ENCODE data around the gene IL17RE.
"Not testable (repeated sequence)": the region's sequence is repeated elsewhere in the genome, so short reads cannot be mapped to it uniquely, and the experiment has no call there.

Gene IL17RE

GRCh38 chr3:9870978-9871377 lies 31.7 kb upstream of the IL17RE start:
- H3K36me3 Mint-ChIP-seq (ENCODE audit: low read depth): no peaks in the 10 kb centered on the region
- H3K4me3 Mint-ChIP-seq: no peak overlapping the region
- no peak overlapping the region for H3K27ac Mint-ChIP-seq
- no peaks in the 10 kb centered on the region for H3K9me3 Mint-ChIP-seq
- no peaks in the 10 kb centered on the region for H3K27me3 Mint-ChIP-seq
- no peaks in the 10 kb centered on the region for H3K4me1 Mint-ChIP-seq (ENCODE audit: low read depth)

GRCh38 chr3:9872067-9872466 lies 30.6 kb upstream of the IL17RE start:
- not testable (repeated sequence) for H3K27me3 Mint-ChIP-seq; H3K4me3 Mint-ChIP-seq; H3K4me1 Mint-ChIP-seq (ENCODE audit: low read depth); H3K27ac Mint-ChIP-seq; H3K36me3 Mint-ChIP-seq (ENCODE audit: low read depth); H3K9me3 Mint-ChIP-seq

- Mint-ChIP-seq H3K27ac (no peak overlapping the region), H3K4me3 (no peak overlapping the region), H3K36me3 (ENCODE audit: low read depth) (no peaks in the 10 kb centered on the region), H3K9me3 (no peaks in the 10 kb centered on the region), H3K4me1 (ENCODE audit: low read depth) (no peaks in the 10 kb centered on the region), H3K27me3 (no peaks in the 10 kb centered on the region)
Observed at GRCh38 chr3:9875448-9875847, 27.2 kb upstream of the IL17RE start.

GRCh38 chr3:9876255-9876654 lies 26.4 kb upstream of the IL17RE start:
- not testable (repeated sequence) for H3K36me3 Mint-ChIP-seq (ENCODE audit: low read depth); H3K4me1 Mint-ChIP-seq (ENCODE audit: low read depth); H3K4me3 Mint-ChIP-seq; H3K27me3 Mint-ChIP-seq; H3K27ac Mint-ChIP-seq; H3K9me3 Mint-ChIP-seq

GRCh38 chr3:9876991-9877390 lies 25.7 kb upstream of the IL17RE start:
- no peaks in the 10 kb centered on the region for H3K4me1 Mint-ChIP-seq (ENCODE audit: low read depth)
- H3K36me3 Mint-ChIP-seq (ENCODE audit: low read depth): no peaks in the 10 kb centered on the region
- H3K9me3 Mint-ChIP-seq: no peaks in the 10 kb centered on the region
- no peaks in the 10 kb centered on the region for H3K27me3 Mint-ChIP-seq
- H3K4me3 Mint-ChIP-seq: no peak overlapping the region
- H3K27ac Mint-ChIP-seq: no peak overlapping the region

- no peaks in the 10 kb centered on the region for H3K9me3 Mint-ChIP-seq
- H3K27ac Mint-ChIP-seq: no peak overlapping the region
- H3K27me3 Mint-ChIP-seq: no peaks in the 10 kb centered on the region
- H3K4me1 Mint-ChIP-seq (ENCODE audit: low read depth): no peaks in the 10 kb centered on the region
- H3K36me3 Mint-ChIP-seq (ENCODE audit: low read depth): no peaks in the 10 kb centered on the region
- H3K4me3 Mint-ChIP-seq: no peak overlapping the region
Observed at GRCh38 chr3:9878700-9879099, 23.9 kb upstream of the IL17RE start.

- no peaks in the 10 kb centered on the region for H3K27me3 Mint-ChIP-seq
- no peak within 1 kb of the TSS for H3K27ac Mint-ChIP-seq
- no peaks in the 10 kb centered on the region for H3K9me3 Mint-ChIP-seq
- H3K4me1 Mint-ChIP-seq (ENCODE audit: low read depth): no peaks in the 10 kb centered on the region
- H3K36me3 Mint-ChIP-seq (ENCODE audit: low read depth): no peaks in the 10 kb centered on the region
- no peak within 1 kb of the TSS for H3K4me3 Mint-ChIP-seq
Observed at GRCh38 chr3:9879830-9880549, 22.7 kb upstream of the IL17RE start, which contains the start of gene CIDEC. CIDEC (minus strand) TSS chr3:9880253; CDS start chr3:9878486, 1,767 bp downstream.

- Mint-ChIP-seq H3K36me3 (ENCODE audit: low read depth) (no peaks in the 10 kb centered on the region), H3K27ac (no peak overlapping the region), H3K27me3 (no peaks in the 10 kb centered on the region), H3K4me1 (ENCODE audit: low read depth) (no peaks in the 10 kb centered on the region), H3K9me3 (no peaks in the 10 kb centered on the region), H3K4me3 (no peak overlapping the region)
Observed at GRCh38 chr3:9881441-9881840, 21.2 kb upstream of the IL17RE start.

GRCh38 chr3:9883706-9884554 lies 18.7 kb upstream of the IL17RE start:
- Mint-ChIP-seq H3K9me3 (no peaks in the 10 kb centered on the region), H3K27ac (no peak overlapping the region), H3K36me3 (ENCODE audit: low read depth) (no peaks in the 10 kb centered on the region), H3K4me3 (no peak overlapping the region), H3K4me1 (ENCODE audit: low read depth) (no peaks in the 10 kb centered on the region), H3K27me3 (no peaks in the 10 kb centered on the region)

- H3K4me3 Mint-ChIP-seq: no peak overlapping the region
- no peaks in the 10 kb centered on the region for H3K36me3 Mint-ChIP-seq (ENCODE audit: low read depth)
- peaks cover under 1% of the 10 kb centered on the region for H3K4me1 Mint-ChIP-seq (ENCODE audit: low read depth)
- H3K27me3 Mint-ChIP-seq: no peaks in the 10 kb centered on the region
- no peaks in the 10 kb centered on the region for H3K9me3 Mint-ChIP-seq
- H3K27ac Mint-ChIP-seq: no peak overlapping the region
Observed at GRCh38 chr3:9884555-9885165, 18.0 kb upstream of the IL17RE start.

GRCh38 chr3:9886328-9886727 lies 16.3 kb upstream of the IL17RE start:
- peaks cover 5% of the 10 kb centered on the region for H3K36me3 Mint-ChIP-seq (ENCODE audit: low read depth)
- peaks cover 11% of the 10 kb centered on the region for H3K4me1 Mint-ChIP-seq (ENCODE audit: low read depth)
- H3K27ac Mint-ChIP-seq: no peak overlapping the region
- H3K9me3 Mint-ChIP-seq: no peaks in the 10 kb centered on the region
- H3K27me3 Mint-ChIP-seq: no peaks in the 10 kb centered on the region
- H3K4me3 Mint-ChIP-seq: no peak overlapping the region

- Mint-ChIP-seq H3K27me3 (no peaks in the 10 kb centered on the region), H3K36me3 (ENCODE audit: low read depth) (peaks cover 14% of the 10 kb centered on the region), H3K4me1 (ENCODE audit: low read depth) (peaks cover 19% of the 10 kb centered on the region), H3K27ac (no peak overlapping the region), H3K9me3 (no peaks in the 10 kb centered on the region), H3K4me3 (no peak overlapping the region)
Observed at GRCh38 chr3:9887480-9887879, 15.2 kb upstream of the IL17RE start.

GRCh38 chr3:9888540-9888939 lies 14.1 kb upstream of the IL17RE start:
- Mint-ChIP-seq H3K36me3 (ENCODE audit: low read depth) (peaks cover 24% of the 10 kb centered on the region), H3K27me3 (no peaks in the 10 kb centered on the region), H3K9me3 (no peaks in the 10 kb centered on the region), H3K27ac (no peak overlapping the region), H3K4me3 (no peak overlapping the region), H3K4me1 (ENCODE audit: low read depth) (peaks cover 29% of the 10 kb centered on the region)

GRCh38 chr3:9889405-9889804 lies 13.2 kb upstream of the IL17RE start:
- H3K36me3 Mint-ChIP-seq (ENCODE audit: low read depth): peaks cover 33% of the 10 kb centered on the region
- no peaks in the 10 kb centered on the region for H3K9me3 Mint-ChIP-seq
- peaks cover 37% of the 10 kb centered on the region for H3K4me1 Mint-ChIP-seq (ENCODE audit: low read depth)
- peak overlapping the region; percentile 94 for H3K4me3 Mint-ChIP-seq
- H3K27me3 Mint-ChIP-seq: no peaks in the 10 kb centered on the region
- H3K27ac Mint-ChIP-seq: no peak overlapping the region
